ENCODE data around the gene ADRA2C.

Gene ADRA2C

GRCh38 chr4:3746701-3747580 lies 19.2 kb upstream of the ADRA2C start:
- TF ChIP-seq CTCF (IDR thresholded peaks at IDR 0.05; ENCODE audit: control insufficient read depth, extremely low read depth, insufficient read depth): no peak

DNA sequence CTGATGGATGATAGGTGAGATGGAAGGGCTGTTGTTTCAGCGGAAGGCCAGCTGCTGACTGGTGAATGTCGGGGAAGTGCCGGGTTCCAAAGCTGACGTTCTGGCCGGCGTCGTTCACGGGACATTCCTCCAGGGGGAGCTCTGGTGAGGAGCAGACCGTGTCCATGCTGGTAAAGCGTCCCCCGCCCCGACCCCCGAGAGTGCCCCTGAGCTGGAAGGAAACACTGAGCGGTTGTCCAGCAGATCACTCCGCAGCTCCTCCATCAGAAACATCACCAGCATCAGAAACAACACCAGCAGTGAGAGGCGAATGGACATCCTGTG lies 18.6 kb upstream of the ADRA2C start:
- no peak overlapping the region for H3K4me3 ChIP-seq (ENCODE audit: low read depth, low read length)
- DNase-seq (ENCODE audit: low read depth): no peak
- peak; percentile 41 for TF ChIP-seq CTCF (IDR thresholded peaks at IDR 0.05; ENCODE audit: control insufficient read depth, extremely low read depth, insufficient read depth)

More at GRCh38 chr4:3746701-3747580, 19.2 kb upstream of the ADRA2C start:
- H3K4me3 ChIP-seq (ENCODE audit: low read depth, low read length): no peak overlapping the region
- no peak for DNase-seq (ENCODE audit: low read depth)

DNA sequence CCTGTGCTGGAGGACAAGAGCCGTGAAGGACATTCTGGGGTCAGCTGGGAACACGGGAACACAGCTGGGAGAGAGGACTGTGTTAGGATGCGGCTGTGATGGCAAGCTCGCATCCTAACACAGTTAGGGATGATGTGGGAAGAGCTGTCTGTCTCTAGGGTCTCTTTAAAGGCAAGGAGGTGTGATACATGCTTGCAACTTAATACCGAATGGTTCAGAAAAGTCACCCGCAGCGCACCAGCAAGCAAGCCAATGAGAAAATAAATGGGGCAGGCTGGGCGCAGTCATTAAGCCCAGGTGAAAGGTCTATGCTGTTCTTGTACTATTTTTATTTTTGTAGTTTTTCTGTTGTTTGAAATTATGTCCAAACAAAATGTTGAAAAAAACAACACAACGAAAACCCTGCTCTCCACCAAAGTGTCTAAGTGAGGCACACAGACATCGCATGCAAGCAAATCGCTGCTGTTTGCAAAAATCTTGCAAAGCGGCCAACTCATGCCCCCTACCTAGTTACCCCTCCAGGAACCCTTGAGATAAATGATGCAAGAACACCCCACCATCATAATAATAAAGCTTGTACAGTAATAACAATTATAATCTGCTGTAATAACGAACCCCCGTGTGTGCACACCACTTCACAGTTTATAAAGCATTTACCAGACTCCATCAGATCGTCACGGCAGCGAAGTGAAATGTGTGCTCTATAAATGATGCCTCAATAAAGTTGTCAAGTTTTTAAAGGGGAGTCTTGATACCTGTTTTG lies 17.9 kb upstream of the ADRA2C start:
- DNase-seq (ENCODE audit: low read depth): no peak
- TF ChIP-seq CTCF (IDR thresholded peaks at IDR 0.05; ENCODE audit: control insufficient read depth, extremely low read depth, insufficient read depth): no peak
- no peak overlapping the region for H3K4me3 ChIP-seq (ENCODE audit: low read depth, low read length)

DNA sequence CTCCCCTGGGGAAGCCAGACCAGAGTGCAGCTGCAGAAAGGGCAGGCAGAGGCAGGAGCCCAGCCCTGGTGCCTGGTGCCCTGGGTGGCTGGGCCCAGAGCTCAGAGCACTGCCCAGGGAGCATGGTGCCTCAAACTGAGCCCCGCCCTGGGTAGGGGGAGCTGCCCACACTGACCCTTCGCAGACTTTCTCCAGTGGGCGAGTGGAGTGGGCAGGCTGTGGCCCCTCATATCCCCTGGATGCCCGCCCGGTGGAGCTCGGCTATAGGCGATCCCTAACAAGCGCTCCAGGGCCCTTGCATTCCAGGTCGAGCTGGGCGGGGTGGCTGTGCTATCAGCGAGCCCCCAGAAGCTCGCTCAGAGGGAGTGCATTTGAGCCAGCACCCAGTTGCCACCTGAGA lies 17.1 kb upstream of the ADRA2C start:
- H3K4me3 ChIP-seq (ENCODE audit: low read depth, low read length): no peak overlapping the region

GRCh38 chr4:3750334-3750733 lies 15.9 kb upstream of the ADRA2C start:
- no peak for TF ChIP-seq CTCF (IDR thresholded peaks at IDR 0.05; ENCODE audit: control insufficient read depth, extremely low read depth, insufficient read depth)
- no peak for DNase-seq (ENCODE audit: low read depth)
- H3K4me3 ChIP-seq (ENCODE audit: low read depth, low read length): no peak overlapping the region

More for the DNA sequence above, 17.1 kb upstream of the ADRA2C start:
- no peak for DNase-seq (ENCODE audit: low read depth)
- no peak for TF ChIP-seq CTCF (IDR thresholded peaks at IDR 0.05; ENCODE audit: control insufficient read depth, extremely low read depth, insufficient read depth)

GRCh38 chr4:3752022-3752421 lies 14.2 kb upstream of the ADRA2C start:
- DNase-seq (ENCODE audit: low read depth): no peak
- TF ChIP-seq CTCF (IDR thresholded peaks at IDR 0.05; ENCODE audit: control insufficient read depth, extremely low read depth, insufficient read depth): no peak
- H3K4me3 ChIP-seq (ENCODE audit: low read depth, low read length): no peak overlapping the region

Measured in LNCaP clone FGC (cell line).